ENCODE measurements around the gene VARS2. TPM values are rescaled to one million over a fixed set of nuclear protein-coding genes. Genes with fewer than 3 reads are reported as not detected.

VARS2 gene
- total and polyA plus RNA-seq, 7 experiments from 2014 or later = 17.1 to 47.3 (median 22.7) TPM

DNA sequence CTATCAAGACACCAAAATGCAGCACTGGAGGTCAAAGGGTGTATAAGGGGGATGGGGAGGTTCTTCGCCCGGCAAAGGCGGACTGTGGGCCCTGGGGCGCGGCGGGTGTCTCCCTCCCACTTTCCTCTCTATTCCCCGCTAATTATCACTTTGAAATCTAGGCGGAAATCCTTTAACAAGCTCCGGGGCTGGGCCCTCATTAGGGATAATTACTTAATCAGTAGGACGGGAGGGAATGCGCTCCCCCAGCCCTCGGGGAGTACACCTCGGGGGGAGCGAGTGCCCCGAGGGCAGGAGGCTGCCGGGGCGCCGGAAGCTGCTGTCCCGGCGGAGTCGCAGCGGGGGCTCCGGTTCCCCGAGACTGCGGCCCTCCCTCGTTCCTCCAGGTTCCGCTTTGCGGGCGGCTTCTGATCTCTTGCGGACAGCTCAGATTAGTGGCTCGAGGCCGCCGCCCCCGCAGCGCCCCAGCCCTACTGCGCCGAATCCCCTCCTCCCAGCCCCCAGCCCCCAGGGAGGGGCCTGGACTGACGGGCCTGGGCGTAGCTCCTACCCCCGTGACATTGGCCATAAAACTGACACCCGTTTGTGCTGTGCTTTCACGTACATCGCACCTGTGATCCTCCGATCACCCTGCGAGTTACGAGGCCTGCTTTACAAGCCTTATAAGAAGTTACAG is 41.5 kb downstream of the VARS2 start:
- H3K4me3 Mint-ChIP-seq = peak overlapping the region; percentile 59 to 92 (median 86)
- Histone ChIP-seq H3K36me3 (ENCODE audit: control insufficient read depth in 2 of 3, insufficient read depth in 3 of 3, low read length in 3 of 3) (no peaks in the 10 kb centered on the region), H3K27ac (ENCODE audit: low read depth, low read length) (peak overlapping the region; percentile 50), H3K4me1 (ENCODE audit: control insufficient read depth in 2 of 2, insufficient read depth in 2 of 2, low read length in 2 of 2) (peaks cover 5 to 12% of the 10 kb centered on the region in 2 donors), H3K4me3 (ENCODE audit: low read length) (peak overlapping the region; percentile 62), H3K9me3 (ENCODE audit: control insufficient read depth in 2 of 3, low read length in 3 of 3) (no peaks in the 10 kb centered on the region), H3K27me3 (ENCODE audit: control insufficient read depth in 2 of 2, insufficient read depth in 2 of 2, low read length in 2 of 2) (no peaks in the 10 kb centered on the region)
- peaks cover 3 to 37% (median 27%) of the 10 kb centered on the region in 7 donors for H3K4me1 Mint-ChIP-seq
- peaks cover 5 to 81% (median 7%) of the 10 kb centered on the region in 5 donors for H3K27me3 Mint-ChIP-seq
- CTCF ChIA-PET = interaction anchor here (0.7 to 0.8 kb wide), 4 partner anchors 8 to 132 kb away, joined by 3 read pairs; partner anchors contain the start of gene VARS2
- DNase-seq (peak; percentile 49 to 76 (median 63)), ATAC-seq (peak; percentile 84)
- POLR2A ChIA-PET = interaction anchor here (0.7 to 1.8 kb wide), 8 partner anchors 9 to 586 kb away, joined by 3 to 5 read pairs (median 4); partner anchors contain the start of gene DDX39B
- H3K36me3 Mint-ChIP-seq = no peaks in the 10 kb centered on the region
- peak overlapping the region in 8 of 9 donors; percentile 77 to 93 (median 89) for H3K27ac Mint-ChIP-seq
- peaks cover 0 to 11% (median 0%) of the 10 kb centered on the region in 11 donors for H3K9me3 Mint-ChIP-seq
- intact Hi-C loops (cut with micrococcal nuclease) = loop anchor here in 1 of 2 donors (1.0 to 2.0 kb wide), 2 partner anchors 47 to 87 kb away; partner anchors contain the start of gene GTF2H4

DNA sequence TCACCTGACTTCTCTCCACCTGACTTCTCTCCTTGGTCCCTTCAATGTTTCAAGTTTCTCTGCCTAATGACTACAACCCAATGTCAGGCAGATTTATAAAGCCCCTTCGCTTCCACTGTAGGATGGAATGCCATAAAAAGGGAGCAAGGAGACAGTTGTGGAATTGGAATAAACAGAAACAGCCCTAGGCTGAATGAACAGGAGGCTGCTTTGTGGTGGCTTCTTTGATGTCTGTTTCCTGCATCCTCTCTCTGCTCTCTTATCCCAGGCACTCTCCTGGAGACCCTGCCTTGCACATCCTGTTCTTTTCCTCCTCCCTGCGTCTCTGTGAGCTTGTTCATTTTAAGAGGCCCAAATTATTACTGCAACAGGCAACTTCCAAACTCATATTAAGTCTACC is 43.7 kb downstream of the VARS2 start:
- ATAC-seq (no peak), DNase-seq (no peak)
- Histone ChIP-seq H3K9me3 (ENCODE audit: control insufficient read depth in 2 of 3, low read length in 3 of 3) (no peaks in the 10 kb centered on the region), H3K4me1 (ENCODE audit: control insufficient read depth in 2 of 2, insufficient read depth in 2 of 2, low read length in 2 of 2) (peaks cover 5 to 12% of the 10 kb centered on the region in 2 donors), H3K4me3 (ENCODE audit: low read length) (no peak overlapping the region), H3K27me3 (ENCODE audit: control insufficient read depth in 2 of 2, insufficient read depth in 2 of 2, low read length in 2 of 2) (no peaks in the 10 kb centered on the region), H3K27ac (ENCODE audit: low read depth, low read length) (no peak overlapping the region), H3K36me3 (ENCODE audit: control insufficient read depth in 2 of 3, insufficient read depth in 3 of 3, low read length in 3 of 3) (no peaks in the 10 kb centered on the region)
- Mint-ChIP-seq H3K27ac (peak overlapping the region in 5 of 9 donors; percentile 38 to 89 (median 77)), H3K9me3 (no peaks in the 10 kb centered on the region), H3K4me1 (peaks cover 5 to 37% (median 27%) of the 10 kb centered on the region in 7 donors), H3K36me3 (no peaks in the 10 kb centered on the region), H3K27me3 (peaks cover 4 to 70% (median 16%) of the 10 kb centered on the region in 5 donors), H3K4me3 (peak overlapping the region in 3 of 10 donors; percentile 9 to 89 (median 29))
- POLR2A ChIA-PET = no interaction called here
- CTCF ChIA-PET = no interaction called here
- intact Hi-C loops (cut with micrococcal nuclease) = no loop called here

DNA sequence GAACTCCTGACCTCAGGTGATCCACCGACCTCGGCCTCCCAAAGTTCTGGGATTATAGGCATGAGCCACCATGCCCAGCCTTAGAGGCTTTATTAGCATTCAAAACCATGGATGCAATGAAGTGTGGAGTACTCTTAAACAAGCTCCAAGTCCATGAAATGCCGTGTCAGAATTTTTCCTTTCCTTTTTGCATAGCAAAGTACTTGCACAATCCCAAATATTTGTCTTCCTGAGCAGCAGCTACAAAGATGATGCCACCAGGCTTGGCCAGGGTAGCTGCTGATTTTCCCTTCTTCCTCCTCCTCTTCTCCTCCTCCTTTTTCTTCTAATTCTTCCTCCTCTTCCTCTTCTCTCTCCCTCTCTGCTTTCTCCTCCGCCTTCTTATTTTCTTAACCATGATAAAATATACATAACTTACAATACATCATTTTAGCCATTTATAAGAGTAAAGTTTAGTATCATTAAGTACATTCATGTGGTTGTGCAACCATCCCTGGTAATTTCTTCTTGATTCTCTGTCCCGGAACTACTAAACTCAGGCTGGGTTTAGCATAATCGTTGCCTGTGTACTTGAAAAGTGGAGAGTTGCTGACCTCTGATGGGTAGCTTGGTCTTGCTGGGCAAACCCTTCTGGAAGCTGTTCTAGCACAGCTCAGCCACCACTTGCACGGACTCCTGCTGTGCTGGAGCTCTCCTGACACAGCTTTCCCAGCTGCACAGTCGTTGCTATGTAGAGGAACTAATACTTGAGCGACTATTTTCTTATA is 47.1 kb downstream of the VARS2 start:
- intact Hi-C loops (cut with micrococcal nuclease) = no loop called here
- Mint-ChIP-seq H3K27ac (peak overlapping the region in 1 of 9 donors; percentile 19), H3K36me3 (no peaks in the 10 kb centered on the region), H3K9me3 (no peaks in the 10 kb centered on the region), H3K27me3 (peaks cover 10 to 58% (median 38%) of the 10 kb centered on the region in 5 donors), H3K4me3 (no peak overlapping the region), H3K4me1 (peaks cover 15 to 34% (median 19%) of the 10 kb centered on the region in 7 donors)
- Histone ChIP-seq H3K9me3 (ENCODE audit: control insufficient read depth in 2 of 3, low read length in 3 of 3) (no peaks in the 10 kb centered on the region), H3K27ac (ENCODE audit: low read depth, low read length) (no peak overlapping the region), H3K4me1 (ENCODE audit: control insufficient read depth in 2 of 2, insufficient read depth in 2 of 2, low read length in 2 of 2) (peaks cover under 1 to 6% of the 10 kb centered on the region in 2 donors), H3K36me3 (ENCODE audit: control insufficient read depth in 2 of 3, insufficient read depth in 3 of 3, low read length in 3 of 3) (no peaks in the 10 kb centered on the region), H3K27me3 (ENCODE audit: control insufficient read depth in 2 of 2, insufficient read depth in 2 of 2, low read length in 2 of 2) (no peaks in the 10 kb centered on the region), H3K4me3 (ENCODE audit: low read length) (no peak overlapping the region)
- DNase-seq = no peak
- POLR2A ChIA-PET = interaction anchor here (0.9 kb wide), 1 partner anchor 12 kb away, joined by 3 read pairs; no protein-coding TSS in a partner anchor
- CTCF ChIA-PET = interaction anchor here (0.6 to 0.7 kb wide), 2 partner anchors 59 to 90 kb away, joined by 3 read pairs; no protein-coding TSS in a partner anchor
- ATAC-seq = no peak

DNA sequence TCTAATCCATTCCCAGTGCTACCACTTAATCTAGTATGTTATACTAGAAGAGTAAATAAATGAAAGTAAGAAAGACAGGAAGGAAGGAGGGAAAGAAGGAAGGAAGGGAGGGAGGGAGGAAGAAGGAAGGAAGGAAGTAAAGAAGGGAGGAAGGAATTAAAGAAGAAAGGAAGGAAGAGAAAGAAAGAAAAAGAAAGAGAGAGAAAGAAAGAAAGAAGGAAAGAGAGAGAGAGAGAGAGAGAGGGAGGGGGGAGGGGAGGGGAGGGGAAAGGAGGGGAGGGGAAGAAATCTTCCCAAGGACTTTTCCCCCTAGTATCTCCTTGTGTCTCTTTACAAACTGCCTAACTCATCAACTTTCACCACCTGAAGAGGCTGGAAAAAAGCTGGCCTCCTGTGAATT is 48.7 kb downstream of the VARS2 start:
- Mint-ChIP-seq H3K27ac (peak overlapping the region in 1 of 9 donors; percentile 28), H3K36me3 (no peaks in the 10 kb centered on the region), H3K9me3 (no peaks in the 10 kb centered on the region), H3K27me3 (peaks cover 10 to 48% (median 34%) of the 10 kb centered on the region in 5 donors), H3K4me3 (no peak overlapping the region), H3K4me1 (peaks cover 3 to 21% (median 11%) of the 10 kb centered on the region in 7 donors)
- H3K4me3 ChIP-seq (ENCODE audit: low read length) = no peak overlapping the region
- H3K27me3 ChIP-seq (ENCODE audit: control insufficient read depth in 2 of 2, insufficient read depth in 2 of 2, low read length in 2 of 2) = no peaks in the 10 kb centered on the region
- POLR2A ChIA-PET = no interaction called here
- CTCF ChIA-PET = no interaction called here
- DNase-seq (no peak), ATAC-seq (no peak)
- no peak overlapping the region for H3K27ac ChIP-seq (ENCODE audit: low read depth, low read length)
- H3K4me1 ChIP-seq (ENCODE audit: control insufficient read depth in 2 of 2, insufficient read depth in 2 of 2, low read length in 2 of 2) = no peaks in the 10 kb centered on the region
- H3K9me3 ChIP-seq (ENCODE audit: control insufficient read depth in 2 of 3, low read length in 3 of 3) = no peaks in the 10 kb centered on the region
- H3K36me3 ChIP-seq (ENCODE audit: control insufficient read depth in 2 of 3, insufficient read depth in 3 of 3, low read length in 3 of 3) = no peaks in the 10 kb centered on the region
- intact Hi-C loops (cut with micrococcal nuclease) = no loop called here

DNA sequence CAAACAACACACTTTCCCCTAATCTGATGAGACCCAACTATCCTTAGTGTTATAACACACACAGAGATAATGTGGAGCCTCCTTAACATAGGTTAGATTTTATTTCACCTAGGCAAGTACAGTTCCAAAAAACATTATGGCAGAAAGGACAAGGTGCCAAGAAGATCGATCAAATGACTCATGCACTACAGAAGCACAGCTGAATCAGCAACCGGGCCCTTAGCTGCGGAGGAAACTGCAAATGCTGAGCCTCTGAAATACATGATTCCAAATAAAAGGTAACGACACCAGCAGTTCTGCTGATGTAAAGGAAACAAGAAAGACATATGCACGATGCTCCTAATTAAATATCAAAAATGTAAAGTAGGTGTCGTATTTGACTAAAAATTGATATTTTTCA is 49.6 kb downstream of the VARS2 start:
- H3K9me3 ChIP-seq (ENCODE audit: control insufficient read depth in 2 of 3, low read length in 3 of 3) = no peaks in the 10 kb centered on the region
- Mint-ChIP-seq H3K27ac (no peak overlapping the region), H3K9me3 (no peaks in the 10 kb centered on the region), H3K4me3 (no peak overlapping the region), H3K4me1 (peaks cover 0 to 15% (median 6%) of the 10 kb centered on the region in 7 donors), H3K27me3 (peaks cover 10 to 44% (median 28%) of the 10 kb centered on the region in 5 donors), H3K36me3 (no peaks in the 10 kb centered on the region)
- DNase-seq (no peak), ATAC-seq (no peak)
- POLR2A ChIA-PET = no interaction called here
- intact Hi-C loops (cut with micrococcal nuclease) = no loop called here
- H3K4me1 ChIP-seq (ENCODE audit: control insufficient read depth in 2 of 2, insufficient read depth in 2 of 2, low read length in 2 of 2) = no peaks in the 10 kb centered on the region
- H3K27me3 ChIP-seq (ENCODE audit: control insufficient read depth in 2 of 2, insufficient read depth in 2 of 2, low read length in 2 of 2) = no peaks in the 10 kb centered on the region
- H3K27ac ChIP-seq (ENCODE audit: low read depth, low read length) = no peak overlapping the region
- H3K36me3 ChIP-seq (ENCODE audit: control insufficient read depth in 2 of 3, insufficient read depth in 3 of 3, low read length in 3 of 3) = no peaks in the 10 kb centered on the region
- CTCF ChIA-PET = no interaction called here
- H3K4me3 ChIP-seq (ENCODE audit: low read length) = no peak overlapping the region

DNA sequence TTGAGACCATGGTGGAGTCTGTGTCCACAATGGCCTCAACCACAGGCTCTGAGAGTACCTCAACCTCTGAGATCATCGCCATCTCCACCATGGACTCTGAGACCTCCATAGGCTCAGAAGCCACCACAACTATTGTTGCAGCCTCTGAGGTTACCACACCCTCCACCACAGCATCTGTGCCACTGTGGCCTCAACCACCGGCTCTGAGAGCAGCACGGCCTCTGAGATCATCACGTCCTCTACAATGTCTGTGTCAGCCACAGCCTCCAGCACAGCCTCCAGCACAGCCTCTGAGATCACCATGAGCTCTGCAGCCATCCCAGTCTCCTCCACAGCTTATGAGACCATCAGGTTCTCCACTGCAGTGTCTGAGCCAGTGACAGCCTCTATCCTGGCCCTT is 50.0 kb downstream of the VARS2 start:
- H3K9me3 ChIP-seq (ENCODE audit: control insufficient read depth in 2 of 3, low read length in 3 of 3) = no peaks in the 10 kb centered on the region
- intact Hi-C loops (cut with micrococcal nuclease) = no loop called here
- CTCF ChIA-PET = no interaction called here
- POLR2A ChIA-PET = no interaction called here
- Mint-ChIP-seq H3K4me1 (peaks cover 0 to 15% (median 6%) of the 10 kb centered on the region in 7 donors), H3K9me3 (no peaks in the 10 kb centered on the region), H3K27me3 (peaks cover 9 to 43% (median 28%) of the 10 kb centered on the region in 5 donors), H3K4me3 (no peak overlapping the region), H3K27ac (no peak overlapping the region), H3K36me3 (no peaks in the 10 kb centered on the region)
- no peak overlapping the region for H3K27ac ChIP-seq (ENCODE audit: low read depth, low read length)
- H3K4me1 ChIP-seq (ENCODE audit: control insufficient read depth in 2 of 2, insufficient read depth in 2 of 2, low read length in 2 of 2) = no peaks in the 10 kb centered on the region
- H3K36me3 ChIP-seq (ENCODE audit: control insufficient read depth in 2 of 3, insufficient read depth in 3 of 3, low read length in 3 of 3) = no peaks in the 10 kb centered on the region
- H3K4me3 ChIP-seq (ENCODE audit: low read length) = no peak overlapping the region
- no peaks in the 10 kb centered on the region for H3K27me3 ChIP-seq (ENCODE audit: control insufficient read depth in 2 of 2, insufficient read depth in 2 of 2, low read length in 2 of 2)
- peak; percentile 60 for ATAC-seq
- no peak for DNase-seq

All from naive thymus-derived CD4-positive, alpha-beta T cell (primary cell).